GM18505 (cell line): ENCODE measurements around the gene FOXRED1.
"Not testable (repeated sequence)": the region's sequence is repeated elsewhere in the genome, so short reads cannot be mapped to it uniquely, and the experiment has no call there.

Experiments
- ATAC-seq: cut with Tn5 transposase; IDR thresholded peaks from one replicate; pipeline ENCODE4 v1.9.1; 2021; ENCODE audit not compliant: unreplicated experiment
- POLR2A ChIP-seq: IDR thresholded peaks from 4 replicates; pipeline ENCODE4 v1.6.1; 2011; ENCODE audit warnings: borderline replicate concordance; ENCODE audit not compliant: insufficient read depth, insufficient read length; ENCODE audit errors: extremely low read depth

Gene FOXRED1

GRCh38 chr11:126268708-126269579, at the start of gene FOXRED1, which contains the start of gene SRPRA:
FOXRED1 (plus strand) TSS chr11:126269154; CDS start chr11:126269207, 53 bp downstream.
SRPRA (minus strand) TSS chr11:126268895; CDS start chr11:126268804, 91 bp downstream.
- ATAC-seq = peak; percentile 99

GRCh38 chr11:126219547-126219946, 49.4 kb upstream of the FOXRED1 start:
- no peak for ATAC-seq
- TF ChIP-seq POLR2A = no peak

More at GRCh38 chr11:126268708-126269579, at the start of gene FOXRED1, which contains the start of gene SRPRA:
- TF ChIP-seq POLR2A = peak; percentile 92

- no peak for ATAC-seq
- no peak for TF ChIP-seq POLR2A
These were observed 44.2 kb upstream of the FOXRED1 start for GRCh38 chr11:126224647-126225294.

- no peak for ATAC-seq
- TF ChIP-seq POLR2A = no peak
These were observed 43.7 kb upstream of the FOXRED1 start for GRCh38 chr11:126225295-126225665.

GRCh38 chr11:126226334-126227084, 42.4 kb upstream of the FOXRED1 start:
- TF ChIP-seq POLR2A = no peak
- no peak for ATAC-seq

- no peak for TF ChIP-seq POLR2A
- no peak for ATAC-seq
These were observed 39.0 kb upstream of the FOXRED1 start for GRCh38 chr11:126229858-126230540.

- ATAC-seq = no peak
- no peak for TF ChIP-seq POLR2A
These were observed 37.1 kb upstream of the FOXRED1 start for GRCh38 chr11:126231725-126232459.

GRCh38 chr11:126232683-126233082, 36.3 kb upstream of the FOXRED1 start:
- no peak for TF ChIP-seq POLR2A
- no peak for ATAC-seq

- TF ChIP-seq POLR2A = no peak
- ATAC-seq = no peak
These were observed 35.6 kb upstream of the FOXRED1 start for GRCh38 chr11:126233391-126233790.

GRCh38 chr11:126246636-126247035, 22.3 kb upstream of the FOXRED1 start:
- TF ChIP-seq POLR2A = no peak
- ATAC-seq = no peak

- no peak for ATAC-seq
- TF ChIP-seq POLR2A = no peak
These were observed 15.7 kb upstream of the FOXRED1 start for GRCh38 chr11:126253265-126253664.

GRCh38 chr11:126254819-126255218, 14.1 kb upstream of the FOXRED1 start:
- ATAC-seq = no peak
- TF ChIP-seq POLR2A = no peak

- ATAC-seq = not testable (repeated sequence)
These were observed 13.4 kb upstream of the FOXRED1 start for GRCh38 chr11:126255507-126255906.
